Measurements from ENCODE around the gene MACROD2.
"Not testable (repeated sequence)": the region's sequence is repeated elsewhere in the genome, so short reads cannot be mapped to it uniquely, and the experiment has no call there.

Gene MACROD2

GRCh38 chr20:15976047-15976736 is 1980.9 kb downstream of the MACROD2 start:
- no peak for DNase-seq (ENCODE audit: low read depth)
- H3K4me3 ChIP-seq (ENCODE audit: control insufficient read depth, low read depth, low read length): no peak overlapping the region
- TF ChIP-seq CTCF (conservative IDR thresholded peaks at IDR 0.05; ENCODE audit: control insufficient read depth, insufficient read depth, low read depth, low read length): no peak

- no peak overlapping the region for H3K4me3 ChIP-seq (ENCODE audit: control insufficient read depth, low read depth, low read length)
- no peak for TF ChIP-seq CTCF (conservative IDR thresholded peaks at IDR 0.05; ENCODE audit: control insufficient read depth, insufficient read depth, low read depth, low read length)
- DNase-seq (ENCODE audit: low read depth): no peak
Measured at GRCh38 chr20:15977026-15977425, 1981.7 kb downstream of the MACROD2 start.

DNA sequence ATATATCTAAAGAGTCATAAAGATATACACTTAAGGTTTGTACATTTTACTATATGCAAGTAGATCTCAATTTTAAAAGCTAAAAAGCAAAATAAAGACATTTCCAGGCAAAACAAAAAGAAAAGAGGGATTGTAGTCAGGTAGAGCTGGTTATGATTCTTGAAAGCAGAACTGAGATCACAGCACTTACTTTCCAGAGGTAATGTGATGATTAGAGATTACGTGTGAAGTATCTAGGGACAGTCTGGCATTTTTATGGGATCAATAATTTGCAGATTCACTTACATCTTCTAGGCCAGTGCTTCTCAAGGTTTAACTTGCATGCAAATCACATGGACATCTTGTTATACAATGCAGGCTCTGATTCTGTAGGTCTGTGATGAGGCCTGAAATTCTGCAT is 1982.4 kb downstream of the MACROD2 start:
- no peak overlapping the region for H3K4me3 ChIP-seq (ENCODE audit: control insufficient read depth, low read depth, low read length)
- TF ChIP-seq CTCF (conservative IDR thresholded peaks at IDR 0.05; ENCODE audit: control insufficient read depth, insufficient read depth, low read depth, low read length): no peak
- no peak for DNase-seq (ENCODE audit: low read depth)

GRCh38 chr20:15985494-15986368 is 1990.4 kb downstream of the MACROD2 start:
- DNase-seq (ENCODE audit: low read depth); H3K4me3 ChIP-seq (ENCODE audit: control insufficient read depth, low read depth, low read length): not testable (repeated sequence)

DNA sequence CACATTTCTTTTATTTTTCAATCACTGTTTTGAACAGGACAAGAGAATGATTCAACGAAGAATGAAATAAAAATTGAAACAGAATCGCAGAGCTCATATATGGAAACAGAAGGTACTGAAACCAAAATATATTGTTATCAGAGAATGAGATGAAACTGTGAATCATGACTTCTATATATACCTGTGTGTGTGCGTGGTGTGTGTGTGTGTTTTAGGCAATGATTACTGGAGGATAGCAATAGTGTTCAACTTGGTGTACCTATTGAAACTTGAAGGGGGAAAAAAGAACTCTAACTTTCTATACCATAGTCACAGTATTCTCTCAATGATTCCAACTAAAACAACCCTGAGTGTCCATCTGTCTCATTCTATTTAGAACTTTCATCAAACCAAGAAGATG is 1991.4 kb downstream of the MACROD2 start:
- no peak overlapping the region for H3K4me3 ChIP-seq (ENCODE audit: control insufficient read depth, low read depth, low read length)
- no peak for DNase-seq (ENCODE audit: low read depth)
- no peak for TF ChIP-seq CTCF (conservative IDR thresholded peaks at IDR 0.05; ENCODE audit: control insufficient read depth, insufficient read depth, low read depth, low read length)

GRCh38 chr20:15991279-15991678 is 1996.0 kb downstream of the MACROD2 start:
- no peak for DNase-seq (ENCODE audit: low read depth)
- no peak for TF ChIP-seq CTCF (conservative IDR thresholded peaks at IDR 0.05; ENCODE audit: control insufficient read depth, insufficient read depth, low read depth, low read length)
- no peak overlapping the region for H3K4me3 ChIP-seq (ENCODE audit: control insufficient read depth, low read depth, low read length)

DNA sequence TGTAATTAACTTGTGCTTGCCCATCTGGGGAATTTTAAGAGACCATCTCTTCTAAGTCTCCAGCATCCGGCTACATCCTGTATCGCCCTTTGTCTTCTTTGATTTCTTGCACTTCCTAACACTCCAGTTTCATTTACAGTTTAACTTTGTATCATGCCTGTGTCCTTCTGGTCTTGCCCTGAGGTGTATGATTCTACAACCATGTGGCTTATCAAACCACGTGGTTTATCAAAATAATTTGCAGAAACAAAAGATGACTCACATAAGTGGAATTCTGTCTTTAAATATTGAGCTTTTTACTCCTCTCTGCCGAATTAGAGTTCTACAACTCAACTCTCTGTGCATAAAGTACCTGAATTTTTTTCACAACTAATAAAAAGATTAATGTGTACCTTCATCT is 1997.2 kb downstream of the MACROD2 start:
- DNase-seq (ENCODE audit: low read depth): peak; percentile 7
- TF ChIP-seq CTCF (conservative IDR thresholded peaks at IDR 0.05; ENCODE audit: control insufficient read depth, insufficient read depth, low read depth, low read length): no peak
- no peak overlapping the region for H3K4me3 ChIP-seq (ENCODE audit: control insufficient read depth, low read depth, low read length)
